ENCODE results near the gene MYH11. TPM values are rescaled to one million over a fixed set of nuclear protein-coding genes. Genes with fewer than 3 reads are reported as not detected.

Gene MYH11
- polyA plus RNA-seq, 1 donor from 2014 or later, result not detected

GRCh38 chr16:15880434-15881308, 23.8 kb upstream of the MYH11 start:
- Histone ChIP-seq H3K4me2 (ENCODE audit: low read length) (no peak overlapping the region), H3K27me3 (ENCODE audit: insufficient read depth, low read depth, low read length) (no peaks in the 10 kb centered on the region), H3K9me2 (ENCODE audit: insufficient read depth, low read length) (no peaks in the 10 kb centered on the region), H2AFZ (ENCODE audit: low read depth, low read length) (no peak overlapping the region), H3F3A (ENCODE audit: insufficient read depth, low read length, poor library complexity, severe bottlenecking) (no peaks in the 10 kb centered on the region), H3K36me3 (ENCODE audit: insufficient read depth, low read length) (peaks cover 7% of the 10 kb centered on the region), H3K4me3 (ENCODE audit: low read length) (no peak overlapping the region), H3K9me3 (ENCODE audit: low read length) (no peaks in the 10 kb centered on the region), H3K27ac (ENCODE audit: low read length) (no peak overlapping the region), H3K9ac (ENCODE audit: low read length) (no peak overlapping the region), H3K79me2 (replicated peaks; ENCODE audit: insufficient read depth, low read length) (peaks cover 2% of the 10 kb centered on the region), H4K20me1 (ENCODE audit: insufficient read depth) (no peaks in the 10 kb centered on the region)
- TF ChIP-seq EP300 (conservative IDR thresholded peaks at IDR 0.05; ENCODE audit: poor library complexity, severe bottlenecking), result no peak
- no peak for TF ChIP-seq RAD21 (conservative IDR thresholded peaks at IDR 0.05)
- TF ChIP-seq, protein P1, sequence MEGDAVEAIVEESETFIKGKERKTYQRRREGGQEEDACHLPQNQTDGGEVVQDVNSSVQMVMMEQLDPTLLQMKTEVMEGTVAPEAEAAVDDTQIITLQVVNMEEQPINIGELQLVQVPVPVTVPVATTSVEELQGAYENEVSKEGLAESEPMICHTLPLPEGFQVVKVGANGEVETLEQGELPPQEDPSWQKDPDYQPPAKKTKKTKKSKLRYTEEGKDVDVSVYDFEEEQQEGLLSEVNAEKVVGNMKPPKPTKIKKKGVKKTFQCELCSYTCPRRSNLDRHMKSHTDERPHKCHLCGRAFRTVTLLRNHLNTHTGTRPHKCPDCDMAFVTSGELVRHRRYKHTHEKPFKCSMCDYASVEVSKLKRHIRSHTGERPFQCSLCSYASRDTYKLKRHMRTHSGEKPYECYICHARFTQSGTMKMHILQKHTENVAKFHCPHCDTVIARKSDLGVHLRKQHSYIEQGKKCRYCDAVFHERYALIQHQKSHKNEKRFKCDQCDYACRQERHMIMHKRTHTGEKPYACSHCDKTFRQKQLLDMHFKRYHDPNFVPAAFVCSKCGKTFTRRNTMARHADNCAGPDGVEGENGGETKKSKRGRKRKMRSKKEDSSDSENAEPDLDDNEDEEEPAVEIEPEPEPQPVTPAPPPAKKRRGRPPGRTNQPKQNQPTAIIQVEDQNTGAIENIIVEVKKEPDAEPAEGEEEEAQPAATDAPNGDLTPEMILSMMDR (IDR thresholded peaks at IDR 0.05; ENCODE audit: poor library complexity, severe bottlenecking), result no peak
- TF ChIP-seq MXI1 (conservative IDR thresholded peaks at IDR 0.05; ENCODE audit: poor library complexity, severe bottlenecking), result no peak
- TF ChIP-seq TAF1 (IDR thresholded peaks at IDR 0.05; ENCODE audit: low read depth), result no peak
- TF ChIP-seq SMC3 (conservative IDR thresholded peaks at IDR 0.05; ENCODE audit: poor library complexity), result no peak
- no peak for TF ChIP-seq POLR2AphosphoS5 (IDR thresholded peaks at IDR 0.05)
- TF ChIP-seq, protein P2, sequence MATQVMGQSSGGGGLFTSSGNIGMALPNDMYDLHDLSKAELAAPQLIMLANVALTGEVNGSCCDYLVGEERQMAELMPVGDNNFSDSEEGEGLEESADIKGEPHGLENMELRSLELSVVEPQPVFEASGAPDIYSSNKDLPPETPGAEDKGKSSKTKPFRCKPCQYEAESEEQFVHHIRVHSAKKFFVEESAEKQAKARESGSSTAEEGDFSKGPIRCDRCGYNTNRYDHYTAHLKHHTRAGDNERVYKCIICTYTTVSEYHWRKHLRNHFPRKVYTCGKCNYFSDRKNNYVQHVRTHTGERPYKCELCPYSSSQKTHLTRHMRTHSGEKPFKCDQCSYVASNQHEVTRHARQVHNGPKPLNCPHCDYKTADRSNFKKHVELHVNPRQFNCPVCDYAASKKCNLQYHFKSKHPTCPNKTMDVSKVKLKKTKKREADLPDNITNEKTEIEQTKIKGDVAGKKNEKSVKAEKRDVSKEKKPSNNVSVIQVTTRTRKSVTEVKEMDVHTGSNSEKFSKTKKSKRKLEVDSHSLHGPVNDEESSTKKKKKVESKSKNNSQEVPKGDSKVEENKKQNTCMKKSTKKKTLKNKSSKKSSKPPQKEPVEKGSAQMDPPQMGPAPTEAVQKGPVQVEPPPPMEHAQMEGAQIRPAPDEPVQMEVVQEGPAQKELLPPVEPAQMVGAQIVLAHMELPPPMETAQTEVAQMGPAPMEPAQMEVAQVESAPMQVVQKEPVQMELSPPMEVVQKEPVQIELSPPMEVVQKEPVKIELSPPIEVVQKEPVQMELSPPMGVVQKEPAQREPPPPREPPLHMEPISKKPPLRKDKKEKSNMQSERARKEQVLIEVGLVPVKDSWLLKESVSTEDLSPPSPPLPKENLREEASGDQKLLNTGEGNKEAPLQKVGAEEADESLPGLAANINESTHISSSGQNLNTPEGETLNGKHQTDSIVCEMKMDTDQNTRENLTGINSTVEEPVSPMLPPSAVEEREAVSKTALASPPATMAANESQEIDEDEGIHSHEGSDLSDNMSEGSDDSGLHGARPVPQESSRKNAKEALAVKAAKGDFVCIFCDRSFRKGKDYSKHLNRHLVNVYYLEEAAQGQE (IDR thresholded peaks at IDR 0.05; ENCODE audit: borderline replicate concordance), result no peak
- no peak for TF ChIP-seq EZH2 (IDR thresholded peaks at IDR 0.05; ENCODE audit: borderline replicate concordance, insufficient read depth, low read length, poor library complexity, severe bottlenecking)

- Histone ChIP-seq H3K27me3 (ENCODE audit: insufficient read depth, low read depth, low read length) (no peaks in the 10 kb centered on the region), H3K4me3 (ENCODE audit: low read length) (no peak overlapping the region), H3K9ac (ENCODE audit: low read length) (no peak overlapping the region), H3K9me2 (ENCODE audit: insufficient read depth, low read length) (no peaks in the 10 kb centered on the region), H3K79me2 (replicated peaks; ENCODE audit: insufficient read depth, low read length) (no peaks in the 10 kb centered on the region), H2AFZ (ENCODE audit: low read depth, low read length) (no peak overlapping the region), H3K4me2 (ENCODE audit: low read length) (no peak overlapping the region), H3K9me3 (ENCODE audit: low read length) (no peaks in the 10 kb centered on the region), H3K36me3 (ENCODE audit: insufficient read depth, low read length) (peaks cover 7% of the 10 kb centered on the region), H3F3A (ENCODE audit: insufficient read depth, low read length, poor library complexity, severe bottlenecking) (no peaks in the 10 kb centered on the region), H3K27ac (ENCODE audit: low read length) (no peak overlapping the region), H4K20me1 (ENCODE audit: insufficient read depth) (no peaks in the 10 kb centered on the region)
- TF ChIP-seq, protein P1 (IDR thresholded peaks at IDR 0.05; ENCODE audit: poor library complexity, severe bottlenecking), result no peak
- TF ChIP-seq EP300 (conservative IDR thresholded peaks at IDR 0.05; ENCODE audit: poor library complexity, severe bottlenecking) (no peak), POLR2AphosphoS5 (IDR thresholded peaks at IDR 0.05) (no peak), SMC3 (conservative IDR thresholded peaks at IDR 0.05; ENCODE audit: poor library complexity) (no peak), EZH2 (IDR thresholded peaks at IDR 0.05; ENCODE audit: borderline replicate concordance, insufficient read depth, low read length, poor library complexity, severe bottlenecking) (no peak), MXI1 (conservative IDR thresholded peaks at IDR 0.05; ENCODE audit: poor library complexity, severe bottlenecking) (no peak), TAF1 (IDR thresholded peaks at IDR 0.05; ENCODE audit: low read depth) (no peak), RAD21 (conservative IDR thresholded peaks at IDR 0.05) (no peak)
- TF ChIP-seq, protein P2 (IDR thresholded peaks at IDR 0.05; ENCODE audit: borderline replicate concordance), result no peak
Observed at GRCh38 chr16:15879255-15879811, 22.5 kb upstream of the MYH11 start.

All from neural cell (in vitro differentiated cells).